CD4-positive, alpha-beta T cell treated with Interferon alpha-2 for 1 hour (primary cell): Measurements from ENCODE around the gene ACP6.
"Not testable (repeated sequence)": the region's sequence is repeated elsewhere in the genome, so short reads cannot be mapped to it uniquely, and the experiment has no call there.

Experiments
- DNase-seq, 2 donors: peaks; one replicate each; pipeline ENCODE4 v3.0.0-alpha.2; 2020 to 2022

The ACP6 gene

DNA sequence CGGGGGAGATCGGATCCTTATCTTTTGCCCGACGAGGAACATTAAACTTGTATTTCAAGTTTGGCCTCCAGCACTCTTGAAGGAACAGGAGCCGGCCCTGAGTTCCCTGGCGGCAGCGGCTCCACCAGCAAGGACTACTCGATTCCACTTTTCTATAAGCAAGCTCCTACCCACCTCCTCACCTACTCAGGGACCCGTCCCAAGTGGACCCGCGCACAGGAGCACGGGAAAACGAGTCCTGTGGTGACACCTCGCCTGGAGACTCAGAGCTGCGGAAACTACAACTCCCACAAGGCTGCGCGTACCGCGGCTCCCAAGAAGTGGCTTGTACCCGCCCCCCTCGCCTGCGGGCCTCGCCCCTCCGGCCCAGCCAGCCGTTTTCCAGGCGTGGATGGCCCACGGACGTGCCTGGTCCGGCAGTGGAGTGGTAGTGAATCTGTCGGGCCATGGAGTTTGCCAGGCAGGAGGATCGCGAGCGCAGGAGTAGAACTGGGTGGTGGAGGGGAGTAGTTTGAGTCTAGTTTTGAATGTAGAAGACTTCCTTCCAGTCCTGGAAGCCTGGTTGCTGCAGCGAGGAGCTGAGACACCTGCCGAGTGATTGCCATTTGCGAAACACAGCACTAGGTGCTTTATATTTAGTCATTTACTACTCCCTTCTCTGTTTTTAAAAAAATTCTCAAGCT, at the start of gene ACP6:
Gene ACP6 (minus strand): TSS at position 206 of the 683 bp plus-strand sequence. CDS start 476 bp downstream, outside the sequence.
- DNase-seq, result peak; percentile 89 to 92

- peak in 1 of 2 donors; percentile 17 for DNase-seq
Observed at GRCh38 chr1:147719711-147720225, 49.4 kb upstream of the ACP6 start.

DNA sequence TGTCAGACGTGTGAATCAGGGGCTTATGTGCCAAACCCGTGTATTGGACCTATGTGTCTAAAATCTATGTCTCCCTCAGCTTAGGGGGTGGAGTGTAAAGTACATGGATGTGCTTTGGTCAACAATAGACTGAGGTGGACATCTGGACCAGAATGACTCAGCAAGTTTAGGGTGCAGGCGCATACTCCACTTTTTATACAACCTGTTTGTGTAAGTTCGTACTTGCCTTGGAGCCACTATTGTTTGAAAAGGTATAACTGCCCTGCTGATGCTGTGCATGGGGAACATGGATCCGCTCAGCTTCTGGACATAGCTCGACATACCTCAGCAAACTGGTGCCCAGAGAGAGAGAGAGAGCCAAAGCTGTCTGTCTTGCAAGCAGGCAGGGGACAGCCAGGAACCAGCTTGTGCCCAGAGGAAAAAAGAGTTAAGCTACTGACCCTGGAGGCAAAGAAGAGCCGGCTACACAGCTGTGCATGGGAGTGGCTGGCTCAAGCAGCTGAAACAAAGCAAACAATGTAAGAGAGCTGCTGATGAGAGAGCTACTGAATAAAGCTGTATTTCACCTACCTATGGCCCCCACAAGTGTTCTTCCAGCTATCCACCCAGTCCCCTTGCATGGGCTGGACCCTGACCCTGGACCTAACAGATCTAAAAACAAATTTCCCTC, 48.8 kb upstream of the ACP6 start:
- DNase-seq, result no peak

DNA sequence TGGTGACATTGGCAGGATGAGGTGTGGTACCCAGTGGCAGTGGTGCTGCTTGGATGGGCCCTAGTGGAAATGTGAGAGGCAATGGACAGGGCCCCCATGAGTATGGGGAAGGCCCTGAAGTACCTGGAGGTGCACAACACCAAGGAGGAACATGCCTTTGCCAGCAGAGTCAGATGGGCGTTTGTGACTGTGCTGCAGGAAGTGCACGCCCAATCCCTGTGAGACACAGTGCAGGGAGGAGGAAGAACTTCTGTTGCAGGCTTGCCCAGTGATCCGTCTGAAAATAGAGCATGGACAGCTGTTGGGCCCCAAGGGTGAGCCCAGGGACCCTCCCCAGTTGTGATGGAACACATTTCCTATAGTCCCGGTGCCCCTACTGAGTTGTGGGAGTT, 47.4 kb upstream of the ACP6 start:
- DNase-seq, result peak in 1 of 2 donors; percentile 6

DNA sequence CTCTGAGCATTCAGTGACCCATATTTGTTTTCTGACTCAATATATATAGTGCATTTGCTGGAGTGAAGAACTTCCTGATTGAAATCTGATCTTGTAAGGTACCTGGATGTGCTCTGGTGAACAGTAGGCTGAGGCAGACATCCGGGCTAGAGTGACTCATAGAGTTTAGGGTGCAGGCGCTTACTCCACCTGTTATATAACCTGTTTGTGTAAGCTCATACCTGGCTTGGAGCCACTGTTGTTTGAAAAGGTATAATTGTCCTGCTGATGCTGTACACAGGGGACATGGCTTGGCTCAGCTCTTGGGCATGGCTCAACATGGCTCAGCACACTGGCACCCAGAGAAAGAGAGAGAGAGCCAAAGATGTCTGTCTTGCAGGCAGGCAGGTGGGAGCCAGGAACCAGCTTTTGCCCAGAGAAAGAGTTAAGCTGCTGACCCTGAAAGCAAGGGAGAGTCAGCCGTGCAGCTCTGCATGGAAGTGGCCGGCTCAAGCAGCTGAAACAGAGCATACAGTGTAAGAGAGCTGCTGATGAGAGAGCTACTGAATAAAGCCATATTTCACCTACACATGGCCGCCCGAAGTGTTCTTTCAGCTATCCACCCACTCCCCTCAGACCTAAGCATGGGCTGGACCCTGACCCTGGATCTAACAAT, 46.9 kb upstream of the ACP6 start:
- peak in 1 of 2 donors; percentile 46 for DNase-seq

DNA sequence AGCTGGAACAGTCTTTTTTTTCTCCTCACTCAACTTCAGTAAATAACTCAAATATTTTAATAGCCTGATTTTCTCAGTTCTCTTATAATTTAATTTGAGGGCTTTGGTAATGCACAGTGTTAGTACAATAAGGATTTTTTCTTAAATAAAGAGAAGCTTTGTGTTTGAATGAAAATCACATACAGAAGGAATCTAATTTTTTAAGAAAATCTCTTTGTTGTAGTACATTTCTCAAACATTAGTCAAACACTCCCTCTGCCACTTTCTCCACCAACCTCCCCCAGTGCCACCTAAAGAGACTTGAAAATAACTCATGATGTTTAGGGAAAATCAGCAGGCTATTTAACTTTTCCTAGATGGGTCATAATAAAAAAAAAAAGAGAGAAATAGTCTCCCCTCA, 42.3 kb upstream of the ACP6 start:
- DNase-seq, result no peak

DNA sequence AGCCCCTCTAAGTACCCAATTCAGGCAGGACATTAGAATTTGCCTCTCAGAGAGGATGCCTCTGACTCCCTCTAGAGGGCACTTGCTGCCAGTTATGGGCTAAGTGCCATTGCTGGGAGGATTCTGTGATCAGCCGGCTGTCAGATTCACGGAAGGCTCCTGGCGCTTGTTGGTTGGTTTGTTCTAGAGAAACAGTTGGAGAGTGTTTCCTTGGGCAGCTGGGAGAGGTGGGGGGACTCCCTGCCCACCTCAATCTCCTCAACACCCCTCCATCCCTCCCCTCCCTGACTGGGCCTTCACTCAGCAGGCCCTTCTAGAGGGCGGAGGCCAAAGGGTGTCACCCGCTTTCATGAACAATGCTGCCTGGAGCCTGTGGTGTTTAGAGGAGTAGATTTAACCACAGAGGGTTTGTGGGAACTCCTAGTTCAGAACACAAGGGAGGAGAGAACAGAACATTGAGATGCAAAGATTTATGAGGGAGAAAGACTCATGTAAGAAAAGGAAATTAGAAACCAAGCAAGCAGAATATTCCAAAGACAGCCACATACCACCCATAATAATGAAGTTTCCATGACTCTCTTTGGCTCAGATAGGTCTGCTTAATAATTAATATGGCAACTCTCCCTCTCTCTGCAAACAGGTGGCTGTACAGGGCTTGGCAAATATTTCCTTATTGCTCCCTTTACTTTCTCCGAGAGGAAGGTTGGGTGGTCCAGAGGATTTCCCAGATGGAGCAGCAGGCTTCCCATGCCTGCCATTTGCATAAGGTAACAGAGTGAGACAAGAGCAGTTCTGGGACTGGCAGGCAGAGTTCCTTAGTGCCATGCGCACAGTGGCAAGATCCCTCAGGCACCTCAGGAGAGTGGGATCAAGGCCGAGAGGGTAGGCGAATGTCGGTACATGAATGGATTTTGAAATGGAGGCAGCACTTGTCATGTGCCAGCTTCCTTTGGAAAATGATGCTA, 30.0 kb upstream of the ACP6 start:
- DNase-seq, result peak; percentile 47 to 71

DNA sequence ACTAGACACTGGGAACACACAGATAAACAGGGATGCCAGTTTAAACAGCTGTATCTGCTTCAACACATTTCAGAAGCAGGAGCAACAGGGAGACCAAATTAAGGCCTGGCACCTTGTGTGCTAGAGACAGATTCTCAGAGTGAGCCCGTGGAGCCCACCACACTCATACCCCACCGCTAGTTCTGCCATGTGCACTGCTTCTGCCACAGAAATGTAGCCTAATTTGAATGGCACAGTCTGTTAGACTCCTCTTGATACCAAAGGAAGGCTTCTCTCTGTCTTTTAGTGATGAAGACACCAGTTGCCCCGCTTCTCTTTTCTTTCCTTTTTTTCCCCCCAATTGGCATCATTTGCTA, 29.3 kb upstream of the ACP6 start:
- no peak for DNase-seq

- DNase-seq, result no peak
Observed at GRCh38 chr1:147683163-147683763, 12.9 kb upstream of the ACP6 start.

GRCh38 chr1:147680608-147681235, 10.4 kb upstream of the ACP6 start:
- not testable (repeated sequence) for DNase-seq

- DNase-seq, result not testable (repeated sequence)
Observed at GRCh38 chr1:147677681-147678080, 7.4 kb upstream of the ACP6 start.

DNA sequence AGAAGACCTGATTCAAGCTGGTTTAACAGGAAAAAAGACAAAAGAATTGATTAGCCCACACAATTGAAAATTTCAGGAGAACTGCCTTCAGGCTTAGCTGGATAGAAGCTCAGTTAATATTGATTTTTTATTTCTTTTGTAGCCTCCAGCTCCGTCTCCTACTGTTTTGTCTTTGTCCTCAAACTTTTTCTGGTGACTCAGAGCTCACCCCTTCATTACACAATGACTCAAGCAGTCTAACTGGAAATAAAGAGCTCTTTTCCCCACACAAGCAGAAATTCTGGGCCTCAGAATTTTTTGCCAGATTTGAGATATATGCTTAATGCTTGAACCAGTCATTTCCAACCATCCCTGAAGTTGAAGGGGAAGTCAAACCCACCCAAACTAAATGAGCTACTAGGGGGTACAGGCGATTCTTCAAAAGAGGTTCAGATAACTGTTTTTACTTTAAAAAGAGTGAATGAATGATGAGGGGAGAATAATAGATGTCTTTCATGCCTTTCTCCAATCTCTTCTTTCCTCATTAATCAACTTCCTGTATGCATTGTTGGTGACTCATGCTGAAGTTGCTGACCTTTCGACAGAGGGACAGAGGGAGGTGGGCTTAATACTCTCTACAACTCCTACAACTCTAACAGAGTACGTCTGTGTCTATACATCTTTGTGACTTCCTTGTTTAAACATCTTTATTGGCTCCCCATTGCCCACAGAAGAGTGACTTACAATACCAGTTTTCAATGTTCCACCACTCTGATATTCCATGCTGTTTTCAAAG, 6.2 kb upstream of the ACP6 start:
- DNase-seq, result no peak

GRCh38 chr1:147673816-147674215, 3.5 kb upstream of the ACP6 start:
- DNase-seq, result no peak

GRCh38 chr1:147673406-147673805, 3.1 kb upstream of the ACP6 start:
- no peak for DNase-seq

DNA sequence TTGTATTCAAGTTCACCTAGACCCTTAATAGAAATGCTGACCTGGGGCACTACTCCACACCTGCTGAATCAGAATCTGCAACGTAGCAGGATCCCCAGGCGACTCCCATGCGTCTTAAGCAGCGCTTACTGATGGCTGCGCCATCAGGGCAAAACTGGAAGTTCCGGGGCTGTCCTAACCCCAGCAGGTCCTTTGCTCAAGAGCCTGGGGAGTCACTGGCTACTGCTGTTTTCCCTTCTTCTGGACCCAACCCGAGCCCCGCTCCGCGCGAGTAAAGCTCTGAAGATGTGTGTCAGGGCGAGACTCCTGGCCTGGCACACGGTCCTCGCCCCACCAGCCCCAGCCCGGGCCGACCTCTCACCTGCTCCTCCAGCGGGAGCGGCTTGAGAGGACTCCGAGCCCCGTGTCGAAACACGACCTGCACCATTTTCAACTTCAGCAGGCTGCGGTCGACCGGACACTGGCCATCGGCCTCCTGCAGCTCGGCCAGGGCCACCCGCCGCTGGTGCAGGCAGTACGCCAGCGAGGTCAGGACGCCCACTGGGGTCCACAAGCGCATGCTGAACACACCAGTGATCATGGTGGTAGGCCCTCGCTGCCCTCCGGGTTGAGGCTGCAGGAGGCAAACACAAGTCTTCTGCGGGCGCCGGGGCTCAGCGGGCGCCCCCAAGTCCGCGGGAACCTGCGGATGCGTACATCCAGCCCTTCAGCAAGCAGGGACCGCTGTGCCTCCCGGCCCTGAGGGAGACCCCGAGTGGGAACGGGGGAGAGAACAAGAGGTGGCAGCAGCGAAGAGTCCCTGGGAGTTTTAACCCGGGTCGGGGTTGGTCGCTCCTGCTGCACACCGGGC, 630 bp downstream of the ACP6 start:
- DNase-seq, result peak; percentile 8 to 47

DNA sequence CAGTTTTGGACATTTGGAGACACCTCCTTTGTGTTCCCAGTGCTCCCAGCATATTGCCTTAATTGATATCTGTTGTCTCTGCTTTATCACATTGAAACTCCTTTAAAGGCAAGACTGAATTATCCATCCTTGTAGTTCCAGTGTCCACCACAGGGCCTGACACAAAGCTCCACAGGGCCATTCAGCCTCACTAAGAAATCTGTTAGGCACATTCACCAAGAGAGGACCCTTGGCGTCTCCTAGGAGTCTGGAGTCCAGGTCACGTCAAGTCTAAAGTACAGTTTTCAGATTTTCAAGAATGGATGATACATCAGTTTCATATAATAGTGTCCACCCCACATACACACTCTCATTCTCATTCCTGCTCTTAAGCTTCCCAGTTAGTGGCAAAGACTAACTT, 4.8 kb downstream of the ACP6 start:
- no peak for DNase-seq

DNA sequence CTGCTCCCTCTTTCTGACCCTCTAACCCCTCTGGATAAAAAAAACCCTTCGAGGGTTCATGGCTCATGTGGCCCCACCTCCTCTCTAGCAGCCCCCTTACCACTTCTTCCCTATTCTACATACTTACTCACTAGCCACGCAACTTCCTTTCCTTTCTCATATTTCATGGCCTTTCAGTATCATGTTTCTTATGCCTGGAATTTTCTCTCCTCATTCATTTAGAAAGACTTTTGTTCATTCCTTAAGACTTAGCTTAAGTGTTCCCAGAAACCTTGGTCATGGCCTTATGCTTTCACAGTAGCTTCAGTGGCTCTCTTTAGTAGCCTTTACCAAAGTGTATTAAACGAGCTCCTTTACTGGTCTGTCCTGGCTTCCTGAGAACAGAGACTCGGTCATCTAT, 6.1 kb downstream of the ACP6 start:
- DNase-seq, result no peak

GRCh38 chr1:147654511-147654910, 15.8 kb downstream of the ACP6 start:
- DNase-seq, result no peak

GRCh38 chr1:147652306-147652705, 18.0 kb downstream of the ACP6 start:
- DNase-seq, result no peak

- DNase-seq, result no peak
Observed at GRCh38 chr1:147651466-147651865, 18.9 kb downstream of the ACP6 start.
